Measurements from ENCODE around the gene C6orf120.

DNA sequence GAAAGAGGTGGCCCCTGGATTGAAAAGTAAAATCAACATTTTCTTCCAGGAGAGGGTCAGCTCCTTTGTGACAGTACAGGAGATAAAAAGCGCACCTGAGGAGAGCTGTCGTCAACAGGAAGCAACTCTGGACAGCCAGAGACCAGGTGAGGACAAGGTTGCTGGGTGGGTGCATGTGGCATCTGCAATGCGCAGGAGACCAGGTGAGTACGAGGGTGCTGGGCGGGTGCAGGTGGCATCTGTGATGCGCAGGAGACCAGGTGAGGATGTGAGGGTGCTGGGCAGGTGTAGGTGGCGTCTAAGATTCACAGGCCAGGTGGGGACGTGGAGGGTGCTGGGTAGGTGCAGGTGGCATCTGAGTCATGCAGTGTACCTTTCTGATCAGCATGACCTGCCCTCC is 38.5 kb upstream of the C6orf120 start:
- TF ChIP-seq, protein P1, sequence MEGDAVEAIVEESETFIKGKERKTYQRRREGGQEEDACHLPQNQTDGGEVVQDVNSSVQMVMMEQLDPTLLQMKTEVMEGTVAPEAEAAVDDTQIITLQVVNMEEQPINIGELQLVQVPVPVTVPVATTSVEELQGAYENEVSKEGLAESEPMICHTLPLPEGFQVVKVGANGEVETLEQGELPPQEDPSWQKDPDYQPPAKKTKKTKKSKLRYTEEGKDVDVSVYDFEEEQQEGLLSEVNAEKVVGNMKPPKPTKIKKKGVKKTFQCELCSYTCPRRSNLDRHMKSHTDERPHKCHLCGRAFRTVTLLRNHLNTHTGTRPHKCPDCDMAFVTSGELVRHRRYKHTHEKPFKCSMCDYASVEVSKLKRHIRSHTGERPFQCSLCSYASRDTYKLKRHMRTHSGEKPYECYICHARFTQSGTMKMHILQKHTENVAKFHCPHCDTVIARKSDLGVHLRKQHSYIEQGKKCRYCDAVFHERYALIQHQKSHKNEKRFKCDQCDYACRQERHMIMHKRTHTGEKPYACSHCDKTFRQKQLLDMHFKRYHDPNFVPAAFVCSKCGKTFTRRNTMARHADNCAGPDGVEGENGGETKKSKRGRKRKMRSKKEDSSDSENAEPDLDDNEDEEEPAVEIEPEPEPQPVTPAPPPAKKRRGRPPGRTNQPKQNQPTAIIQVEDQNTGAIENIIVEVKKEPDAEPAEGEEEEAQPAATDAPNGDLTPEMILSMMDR (IDR thresholded peaks at IDR 0.05; ENCODE audit: insufficient read depth, low read depth, low read length), result no peak
- TF ChIP-seq EZH2 (IDR thresholded peaks at IDR 0.05; ENCODE audit: insufficient read depth, low read length), result no peak
